ENCODE data around the gene PDE8B.

The PDE8B gene

DNA sequence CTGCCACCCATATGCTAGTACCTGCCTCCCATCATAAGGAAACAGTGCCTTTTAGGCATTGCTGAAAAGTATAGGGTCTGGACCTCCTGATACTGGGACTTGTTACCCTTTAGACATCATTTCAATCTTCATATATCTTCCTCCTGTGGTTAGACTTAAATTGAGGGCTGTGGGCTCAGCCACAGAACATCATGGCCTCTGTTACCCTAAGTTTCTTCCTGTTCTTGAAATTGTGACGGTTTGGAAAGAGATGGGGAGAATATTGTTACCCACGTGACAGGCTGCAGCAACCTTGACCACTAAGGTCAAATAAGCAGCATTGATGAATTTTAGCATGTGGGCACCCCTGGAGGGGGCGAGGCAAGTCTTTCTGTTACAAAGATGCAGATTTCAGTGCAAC is 87.7 kb downstream of the PDE8B start:
- Histone ChIP-seq H3K4me3 (no peak overlapping the region), H3K9ac (ENCODE audit: insufficient read length) (no peak overlapping the region), H3K36me3 (ENCODE audit: insufficient read depth, low read length) (no peaks in the 10 kb centered on the region), H3K9me3 (ENCODE audit: low read depth, low read length) (no peaks in the 10 kb centered on the region), H3K27ac (no peak overlapping the region)
- TF ChIP-seq FOXP2 (optimal IDR thresholded peaks at IDR 0.05; ENCODE audit: control extremely low read depth, extremely low read length, insufficient read depth) (no peak), EZH2 (IDR thresholded peaks at IDR 0.05) (no peak), POLR2AphosphoS5 (IDR thresholded peaks at IDR 0.05; ENCODE audit: borderline replicate concordance, low read depth, low read length) (no peak)
- no peak for DNase-seq (ENCODE audit: low read depth, low spot score)

DNA sequence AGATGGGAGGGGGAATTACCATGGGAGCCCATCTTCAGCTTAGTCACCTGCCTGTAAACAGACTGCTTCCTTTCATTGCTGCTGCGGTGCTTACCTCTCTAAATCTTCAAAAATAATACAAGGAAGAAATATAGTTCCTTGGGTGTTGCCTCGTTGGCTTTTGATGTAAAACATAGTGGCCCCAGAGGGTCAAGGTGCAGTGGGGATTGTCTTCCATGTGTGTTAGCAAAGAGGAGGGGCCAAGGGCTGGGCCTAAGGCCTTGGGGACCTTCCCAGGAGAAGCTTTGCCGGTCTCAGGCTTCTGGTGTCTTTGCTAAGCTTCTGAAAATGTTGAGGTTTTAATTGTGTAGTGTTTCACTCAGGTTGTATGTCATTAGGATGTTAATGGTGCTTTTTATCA is 90.0 kb downstream of the PDE8B start:
- DNase-seq (ENCODE audit: low read depth, low spot score): no peak
- Histone ChIP-seq H3K4me3 (no peak overlapping the region), H3K36me3 (ENCODE audit: insufficient read depth, low read length) (no peaks in the 10 kb centered on the region), H3K9ac (ENCODE audit: insufficient read length) (no peak overlapping the region), H3K27ac (no peak overlapping the region), H3K9me3 (ENCODE audit: low read depth, low read length) (no peaks in the 10 kb centered on the region)
- TF ChIP-seq FOXP2 (optimal IDR thresholded peaks at IDR 0.05; ENCODE audit: control extremely low read depth, extremely low read length, insufficient read depth) (no peak), POLR2AphosphoS5 (IDR thresholded peaks at IDR 0.05; ENCODE audit: borderline replicate concordance, low read depth, low read length) (no peak), EZH2 (IDR thresholded peaks at IDR 0.05) (no peak)

DNA sequence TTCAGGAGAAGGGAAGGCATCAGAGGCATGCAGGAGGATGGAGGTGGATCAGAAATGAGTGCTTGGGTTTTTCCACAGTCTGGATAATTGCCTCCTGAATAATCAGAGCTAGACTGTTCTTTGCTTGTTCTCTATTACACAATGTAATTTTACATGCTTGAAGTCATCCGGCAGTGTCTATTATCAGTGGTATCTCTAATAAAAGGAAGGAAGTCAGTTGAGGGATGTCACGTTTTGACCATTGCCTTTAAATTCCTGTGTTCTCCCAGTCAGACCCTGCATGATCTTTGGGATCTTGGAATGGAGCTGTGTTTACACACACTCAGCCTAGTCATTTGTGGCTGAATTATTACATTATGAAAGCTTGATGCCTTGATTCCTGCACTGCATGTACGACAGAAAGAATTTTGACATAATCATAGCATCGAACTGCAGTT is 91.0 kb downstream of the PDE8B start:
- no peak overlapping the region for H3K4me3 ChIP-seq

DNA sequence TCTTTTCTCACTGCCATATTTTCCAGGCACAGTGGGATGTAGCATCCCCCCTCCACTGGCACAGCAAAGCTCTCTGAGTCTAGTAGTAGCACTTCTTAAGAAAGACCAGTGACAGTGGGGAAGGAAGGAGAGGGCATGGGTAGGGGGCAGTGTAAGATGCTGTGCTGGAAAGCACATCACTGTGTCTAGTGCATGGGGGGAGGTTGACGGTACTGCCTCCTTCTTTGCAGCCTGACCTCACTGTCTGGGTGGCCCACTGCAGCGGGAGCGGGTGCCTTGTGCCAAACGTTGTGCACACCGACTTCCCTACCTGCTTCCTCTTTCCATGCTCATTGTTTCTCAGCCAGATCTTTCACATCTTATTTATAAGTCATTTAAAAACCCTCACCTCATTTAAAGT is 91.8 kb downstream of the PDE8B start:
- DNase-seq (ENCODE audit: low read depth, low spot score): no peak

More for the DNA sequence above, 91.0 kb downstream of the PDE8B start:
- TF ChIP-seq POLR2AphosphoS5 (IDR thresholded peaks at IDR 0.05; ENCODE audit: borderline replicate concordance, low read depth, low read length): no peak
- no peak for TF ChIP-seq EZH2 (IDR thresholded peaks at IDR 0.05)
- no peak for TF ChIP-seq FOXP2 (optimal IDR thresholded peaks at IDR 0.05; ENCODE audit: control extremely low read depth, extremely low read length, insufficient read depth)
- Histone ChIP-seq H3K27ac (no peak overlapping the region), H3K36me3 (ENCODE audit: insufficient read depth, low read length) (no peaks in the 10 kb centered on the region), H3K9me3 (ENCODE audit: low read depth, low read length) (no peaks in the 10 kb centered on the region), H3K9ac (ENCODE audit: insufficient read length) (no peak overlapping the region)
- no peak for DNase-seq (ENCODE audit: low read depth, low spot score)

DNA sequence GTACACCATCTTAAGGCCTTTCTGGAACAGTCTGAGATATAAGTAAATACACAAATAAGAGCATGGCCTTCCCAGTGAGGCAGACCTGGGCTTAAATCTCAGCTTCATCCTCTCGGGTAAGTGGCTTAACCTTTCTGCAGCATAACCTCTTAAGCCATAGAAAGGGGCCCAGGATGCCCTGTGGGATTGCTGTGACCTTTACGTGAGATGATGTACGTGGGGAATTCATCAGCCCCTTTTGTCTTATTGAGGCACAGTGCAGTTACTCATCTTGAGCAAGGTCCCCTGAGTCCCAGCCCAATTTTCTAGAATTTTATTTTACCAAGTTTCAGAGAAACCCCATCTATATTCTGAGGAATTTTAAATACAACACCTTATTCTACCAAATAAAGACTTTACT is 92.2 kb downstream of the PDE8B start:
- H3K9me3 ChIP-seq (ENCODE audit: low read depth, low read length): no peaks in the 10 kb centered on the region
- no peak overlapping the region for H3K9ac ChIP-seq (ENCODE audit: insufficient read length)
- no peak overlapping the region for H3K27ac ChIP-seq
- no peak for TF ChIP-seq FOXP2 (optimal IDR thresholded peaks at IDR 0.05; ENCODE audit: control extremely low read depth, extremely low read length, insufficient read depth)
- no peak for TF ChIP-seq EZH2 (IDR thresholded peaks at IDR 0.05)
- no peak for TF ChIP-seq POLR2AphosphoS5 (IDR thresholded peaks at IDR 0.05; ENCODE audit: borderline replicate concordance, low read depth, low read length)
- no peak for DNase-seq (ENCODE audit: low read depth, low spot score)
- H3K4me3 ChIP-seq: no peak overlapping the region
- H3K36me3 ChIP-seq (ENCODE audit: insufficient read depth, low read length): no peaks in the 10 kb centered on the region

More for the DNA sequence above, 91.8 kb downstream of the PDE8B start:
- TF ChIP-seq FOXP2 (optimal IDR thresholded peaks at IDR 0.05; ENCODE audit: control extremely low read depth, extremely low read length, insufficient read depth) (no peak), POLR2AphosphoS5 (IDR thresholded peaks at IDR 0.05; ENCODE audit: borderline replicate concordance, low read depth, low read length) (no peak), EZH2 (IDR thresholded peaks at IDR 0.05) (no peak)
- no peaks in the 10 kb centered on the region for H3K36me3 ChIP-seq (ENCODE audit: insufficient read depth, low read length)
- H3K9ac ChIP-seq (ENCODE audit: insufficient read length): no peak overlapping the region
- H3K9me3 ChIP-seq (ENCODE audit: low read depth, low read length): no peaks in the 10 kb centered on the region
- no peak overlapping the region for H3K4me3 ChIP-seq
- no peak overlapping the region for H3K27ac ChIP-seq

DNA sequence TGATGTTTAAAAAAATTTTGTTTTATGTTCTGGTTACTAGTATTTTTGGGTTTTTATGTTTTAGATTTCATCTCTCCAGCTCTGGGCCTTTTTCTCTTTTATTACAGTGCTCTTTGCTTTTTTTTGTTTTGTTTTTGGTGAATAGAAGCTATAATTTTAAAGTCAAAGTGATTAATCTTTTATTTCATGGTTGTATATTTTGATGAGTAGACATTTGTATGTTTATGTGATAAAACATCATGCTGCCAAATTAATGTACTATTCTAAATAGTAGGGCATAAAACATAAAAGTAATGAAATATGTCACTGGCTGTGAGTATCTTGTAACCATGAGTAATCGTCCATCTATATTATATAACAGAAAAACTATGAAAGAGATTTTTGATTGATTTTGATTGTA is 93.9 kb downstream of the PDE8B start:
- DNase-seq (ENCODE audit: low read depth, low spot score): no peak
- Histone ChIP-seq H3K9me3 (ENCODE audit: low read depth, low read length) (no peaks in the 10 kb centered on the region), H3K4me3 (no peak overlapping the region), H3K27ac (no peak overlapping the region), H3K9ac (ENCODE audit: insufficient read length) (no peak overlapping the region), H3K36me3 (ENCODE audit: insufficient read depth, low read length) (no peaks in the 10 kb centered on the region)
- no peak for TF ChIP-seq POLR2AphosphoS5 (IDR thresholded peaks at IDR 0.05; ENCODE audit: borderline replicate concordance, low read depth, low read length)
- no peak for TF ChIP-seq EZH2 (IDR thresholded peaks at IDR 0.05)
- no peak for TF ChIP-seq FOXP2 (optimal IDR thresholded peaks at IDR 0.05; ENCODE audit: control extremely low read depth, extremely low read length, insufficient read depth)

DNA sequence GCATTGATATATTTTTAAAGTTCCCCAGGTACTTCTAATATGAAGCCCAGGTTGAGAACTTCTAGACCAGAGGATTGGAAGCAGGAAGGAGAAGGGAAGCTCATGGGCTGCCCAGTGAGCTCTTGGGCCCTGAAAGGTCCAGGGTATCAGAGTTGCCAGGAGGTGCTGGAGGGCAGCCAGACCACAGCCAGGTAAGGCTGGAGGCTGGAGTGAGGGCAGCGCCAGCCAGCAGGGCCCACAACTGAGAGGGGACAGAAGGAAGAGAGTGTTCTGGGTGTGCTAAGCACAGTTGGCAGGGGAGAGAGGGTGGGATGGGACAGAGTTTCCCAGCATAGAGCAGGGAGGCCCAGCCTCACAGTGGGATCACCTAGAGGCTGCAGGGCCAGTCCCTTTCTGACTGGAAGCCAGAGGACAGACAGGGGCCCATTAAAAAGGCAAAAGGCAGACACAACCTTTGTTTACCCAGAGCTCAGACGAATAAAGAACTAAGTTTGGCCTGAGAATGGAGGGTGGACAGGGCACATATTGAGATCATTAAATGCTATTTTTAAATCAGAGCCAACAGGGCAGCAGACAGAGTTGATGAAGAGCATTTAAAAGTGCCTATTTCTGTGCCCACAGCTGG is 94.9 kb downstream of the PDE8B start:
- Histone ChIP-seq H3K36me3 (ENCODE audit: insufficient read depth, low read length) (no peaks in the 10 kb centered on the region), H3K4me3 (no peak overlapping the region), H3K9ac (ENCODE audit: insufficient read length) (no peak overlapping the region), H3K9me3 (ENCODE audit: low read depth, low read length) (no peaks in the 10 kb centered on the region), H3K27ac (no peak overlapping the region)
- DNase-seq (ENCODE audit: low read depth, low spot score): no peak
- TF ChIP-seq EZH2 (IDR thresholded peaks at IDR 0.05) (no peak), POLR2AphosphoS5 (IDR thresholded peaks at IDR 0.05; ENCODE audit: borderline replicate concordance, low read depth, low read length) (no peak), FOXP2 (optimal IDR thresholded peaks at IDR 0.05; ENCODE audit: control extremely low read depth, extremely low read length, insufficient read depth) (no peak)

DNA sequence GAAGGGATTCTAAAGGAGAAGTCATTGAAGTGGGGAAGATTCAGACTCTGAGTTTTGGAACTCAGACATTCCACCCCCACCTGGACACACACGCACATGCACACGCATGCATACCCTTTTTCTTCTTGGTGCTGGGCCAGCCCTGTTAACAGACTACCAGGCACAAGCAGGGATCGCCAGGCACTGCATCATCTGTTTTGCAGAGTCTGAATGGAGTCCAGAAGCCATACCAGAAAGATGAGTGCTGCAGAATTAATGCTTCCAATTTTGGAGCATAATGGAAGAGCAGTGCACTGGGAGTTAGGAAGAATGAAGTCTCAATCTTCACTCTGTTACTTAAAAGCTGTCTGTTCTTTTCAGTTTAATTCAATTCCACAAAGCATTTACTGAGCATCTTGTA is 95.5 kb downstream of the PDE8B start:
- no peak for DNase-seq (ENCODE audit: low read depth, low spot score)
- no peaks in the 10 kb centered on the region for H3K36me3 ChIP-seq (ENCODE audit: insufficient read depth, low read length)
- no peak overlapping the region for H3K9ac ChIP-seq (ENCODE audit: insufficient read length)
- no peak overlapping the region for H3K4me3 ChIP-seq
- no peaks in the 10 kb centered on the region for H3K9me3 ChIP-seq (ENCODE audit: low read depth, low read length)
- no peak overlapping the region for H3K27ac ChIP-seq
- no peak for TF ChIP-seq FOXP2 (optimal IDR thresholded peaks at IDR 0.05; ENCODE audit: control extremely low read depth, extremely low read length, insufficient read depth)
- TF ChIP-seq POLR2AphosphoS5 (IDR thresholded peaks at IDR 0.05; ENCODE audit: borderline replicate concordance, low read depth, low read length): no peak
- TF ChIP-seq EZH2 (IDR thresholded peaks at IDR 0.05): no peak

DNA sequence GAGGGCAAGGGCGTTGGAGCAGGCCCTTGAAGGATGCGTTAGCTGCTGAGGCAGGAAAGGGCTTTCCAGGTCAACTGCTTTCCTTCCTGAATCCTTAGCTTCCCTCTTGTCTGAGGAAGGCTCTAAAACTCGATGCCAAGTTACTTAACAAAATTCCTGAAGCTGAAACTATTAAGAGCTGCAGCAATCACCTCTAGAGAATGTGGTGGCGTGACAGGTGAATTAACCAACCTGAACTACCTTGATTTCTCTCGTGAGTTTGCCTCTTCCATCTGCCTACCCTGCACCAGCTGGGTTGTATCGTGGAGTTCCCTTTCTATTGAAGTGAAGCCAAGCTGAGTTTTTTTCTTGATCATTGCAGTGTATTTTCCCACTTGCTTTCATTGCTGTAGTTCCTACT is 96.1 kb downstream of the PDE8B start:
- Histone ChIP-seq H3K36me3 (ENCODE audit: insufficient read depth, low read length) (no peaks in the 10 kb centered on the region), H3K9me3 (ENCODE audit: low read depth, low read length) (no peaks in the 10 kb centered on the region), H3K9ac (ENCODE audit: insufficient read length) (no peak overlapping the region), H3K4me3 (no peak overlapping the region), H3K27ac (no peak overlapping the region)
- no peak for DNase-seq (ENCODE audit: low read depth, low spot score)
- TF ChIP-seq POLR2AphosphoS5 (IDR thresholded peaks at IDR 0.05; ENCODE audit: borderline replicate concordance, low read depth, low read length) (no peak), EZH2 (IDR thresholded peaks at IDR 0.05) (no peak), FOXP2 (optimal IDR thresholded peaks at IDR 0.05; ENCODE audit: control extremely low read depth, extremely low read length, insufficient read depth) (no peak)

All from SK-N-MC (cell line).